ENCODE data around the gene OLFML1. TPM values are rescaled to one million over a fixed set of nuclear protein-coding genes. Genes with fewer than 3 reads are reported as not detected.
"Not testable (repeated sequence)": the region's sequence is repeated elsewhere in the genome, so short reads cannot be mapped to it uniquely, and the experiment has no call there.

Gene OLFML1
- total and polyA plus RNA-seq, 4 experiments from 2014 or later, result not detected

DNA sequence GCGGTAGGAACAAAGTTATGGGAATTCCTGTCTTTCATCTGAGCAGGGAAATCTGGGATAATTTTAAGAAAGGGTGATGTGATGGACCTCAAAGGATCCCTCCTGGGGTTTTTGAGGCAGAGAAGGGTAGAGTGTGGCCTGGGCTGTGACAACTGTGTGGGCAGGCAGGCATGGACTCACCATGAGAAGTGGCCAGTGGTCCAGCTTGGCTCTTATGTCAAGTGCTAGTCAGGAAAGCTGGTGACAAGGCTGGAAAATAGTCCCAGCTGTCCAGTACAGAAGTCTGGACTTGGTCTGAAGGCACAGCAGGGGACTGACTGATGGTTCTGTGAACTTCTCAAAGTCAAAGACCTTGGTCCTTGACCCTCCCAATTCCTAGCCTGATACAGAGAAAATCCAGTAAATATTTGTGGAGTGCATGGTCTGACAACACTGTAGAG lies 30.2 kb downstream of the OLFML1 start:
- Histone ChIP-seq H3K27me3 (ENCODE audit: insufficient read depth, low read length) (no peaks in the 10 kb centered on the region), H3K27ac (ENCODE audit: low read depth, low read length) (no peak overlapping the region), H3K4me1 (ENCODE audit: insufficient read depth, low read length) (peaks cover 21% of the 10 kb centered on the region), H3K36me3 (ENCODE audit: insufficient read depth, low read length) (no peaks in the 10 kb centered on the region), H3K9me3 (ENCODE audit: control insufficient read depth in 1 of 2, low read length in 2 of 2) (no peaks in the 10 kb centered on the region), H3K4me3 (ENCODE audit: low read length in 2 of 2) (no peak overlapping the region)
- intact Hi-C loops (cut with micrococcal nuclease), result loop anchor here (10.0 kb wide), 1 partner anchor 1281 kb away; the partner anchor contains the start of genes CNGA4 and FHIP1B
- Mint-ChIP-seq H3K27ac (peak overlapping the region in 1 of 7 donors; percentile 52), H3K9me3 (peaks cover 0 to 2% (median 0%) of the 10 kb centered on the region in 8 donors), H3K4me1 (peaks cover 15 to 67% (median 38%) of the 10 kb centered on the region in 4 donors), H3K27me3 (no peaks in the 10 kb centered on the region), H3K36me3 (peaks cover 4 to 6% of the 10 kb centered on the region in 2 donors), H3K4me3 (peak overlapping the region; percentile 0 to 96 (median 86))
- POLR2A ChIA-PET (ENCODE audit: partially characterized antibody), result interaction anchor here (0.8 to 1.9 kb wide), 4 partner anchors 9 to 472 kb away, joined by 4 to 6 read pairs (median 4); partner anchors contain the start of gene EIF3F
- CTCF ChIA-PET (ENCODE audit: partially characterized antibody), result interaction anchor here (0.9 to 1.5 kb wide), 5 partner anchors 9 to 180 kb away, joined by 3 to 5 read pairs (median 3); no protein-coding TSS in a partner anchor
- DNase-seq, result no peak

- intact Hi-C loops (cut with micrococcal nuclease), result loop anchor here (10.0 kb wide), 1 partner anchor 1282 kb away; the partner anchor contains the start of genes CNGA4 and FHIP1B
- Mint-ChIP-seq H3K9me3 (peaks cover 0 to 2% (median 0%) of the 10 kb centered on the region in 8 donors), H3K27ac (peak overlapping the region in 4 of 7 donors; percentile 52 to 74 (median 66)), H3K36me3 (peaks cover 4 to 6% of the 10 kb centered on the region in 2 donors), H3K4me3 (peak overlapping the region in 6 of 8 donors; percentile 6 to 88 (median 36)), H3K4me1 (peaks cover 15 to 64% (median 38%) of the 10 kb centered on the region in 4 donors), H3K27me3 (no peaks in the 10 kb centered on the region)
- ChIA-PET CTCF (ENCODE audit: partially characterized antibody) (no interaction called here), POLR2A (ENCODE audit: partially characterized antibody) (no interaction called here)
- Histone ChIP-seq H3K9me3 (ENCODE audit: control insufficient read depth in 1 of 2, low read length in 2 of 2) (no peaks in the 10 kb centered on the region), H3K36me3 (ENCODE audit: insufficient read depth, low read length) (no peaks in the 10 kb centered on the region), H3K27me3 (ENCODE audit: insufficient read depth, low read length) (no peaks in the 10 kb centered on the region), H3K4me1 (ENCODE audit: insufficient read depth, low read length) (peaks cover 31% of the 10 kb centered on the region), H3K4me3 (ENCODE audit: low read length in 2 of 2) (no peak overlapping the region), H3K27ac (ENCODE audit: low read depth, low read length) (no peak overlapping the region)
- no peak for DNase-seq
These were observed 31.2 kb downstream of the OLFML1 start for GRCh38 chr11:7516475-7516874.

- H3K27me3 Mint-ChIP-seq; CTCF ChIA-PET (ENCODE audit: partially characterized antibody); H3K36me3 Mint-ChIP-seq; H3K27me3 ChIP-seq (ENCODE audit: insufficient read depth, low read length); H3K9me3 ChIP-seq (ENCODE audit: control insufficient read depth in 1 of 2, low read length in 2 of 2); H3K4me3 ChIP-seq (ENCODE audit: low read length in 2 of 2); H3K9me3 Mint-ChIP-seq; H3K36me3 ChIP-seq (ENCODE audit: insufficient read depth, low read length); H3K27ac ChIP-seq (ENCODE audit: low read depth, low read length); POLR2A ChIA-PET (ENCODE audit: partially characterized antibody); DNase-seq; H3K4me3 Mint-ChIP-seq: not testable (repeated sequence)
- peak overlapping the region in 1 of 7 donors; percentile 47 for H3K27ac Mint-ChIP-seq
- intact Hi-C loops (cut with micrococcal nuclease), result loop anchor here (10.0 kb wide), 1 partner anchor 1283 kb away; the partner anchor contains the start of genes CNGA4 and FHIP1B
- H3K4me1 Mint-ChIP-seq, result peaks cover 13 to 56% (median 37%) of the 10 kb centered on the region in 4 donors
- H3K4me1 ChIP-seq (ENCODE audit: insufficient read depth, low read length), result peaks cover 34% of the 10 kb centered on the region
These were observed 32.4 kb downstream of the OLFML1 start for GRCh38 chr11:7517743-7518142.

GRCh38 chr11:7518811-7519562 lies 33.7 kb downstream of the OLFML1 start:
- no peaks in the 10 kb centered on the region for H3K36me3 ChIP-seq (ENCODE audit: insufficient read depth, low read length)
- H3K4me3 ChIP-seq (ENCODE audit: low read length in 2 of 2), result no peak overlapping the region
- Mint-ChIP-seq H3K27me3 (no peaks in the 10 kb centered on the region), H3K4me3 (no peak overlapping the region), H3K36me3 (peaks cover 1 to 6% of the 10 kb centered on the region in 2 donors), H3K9me3 (peaks cover 0 to 2% (median 0%) of the 10 kb centered on the region in 8 donors), H3K27ac (peak overlapping the region in 4 of 7 donors; percentile 19 to 70 (median 57)), H3K4me1 (peaks cover 17 to 64% (median 33%) of the 10 kb centered on the region in 4 donors)
- POLR2A ChIA-PET (ENCODE audit: partially characterized antibody), result no interaction called here
- H3K9me3 ChIP-seq (ENCODE audit: control insufficient read depth in 1 of 2, low read length in 2 of 2), result no peaks in the 10 kb centered on the region
- no peak overlapping the region for H3K27ac ChIP-seq (ENCODE audit: low read depth, low read length)
- no peak for DNase-seq
- H3K27me3 ChIP-seq (ENCODE audit: insufficient read depth, low read length), result no peaks in the 10 kb centered on the region
- intact Hi-C loops (cut with micrococcal nuclease), result loop anchor here (10.0 kb wide), 1 partner anchor 1284 kb away; the partner anchor contains the start of genes CNGA4 and FHIP1B
- CTCF ChIA-PET (ENCODE audit: partially characterized antibody), result no interaction called here
- peaks cover 43% of the 10 kb centered on the region for H3K4me1 ChIP-seq (ENCODE audit: insufficient read depth, low read length)

- no peaks in the 10 kb centered on the region for H3K36me3 ChIP-seq (ENCODE audit: insufficient read depth, low read length)
- intact Hi-C loops (cut with micrococcal nuclease), result loop anchor here (10.0 kb wide), 1 partner anchor 1165 kb away; the partner anchor contains the start of genes RPL27A and TRIM66
- ChIA-PET CTCF (ENCODE audit: partially characterized antibody) (interaction anchor here (0.8 to 5.1 kb wide), 5 partner anchors 8 to 175 kb away, joined by 3 to 34 read pairs (median 6); partner anchors contain the start of gene PPFIBP2), POLR2A (ENCODE audit: partially characterized antibody) (interaction anchor here (1.6 kb wide), 1 partner anchor 14 kb away, joined by 6 read pairs; no protein-coding TSS in a partner anchor)
- Mint-ChIP-seq H3K27ac (peak overlapping the region in 5 of 7 donors; percentile 30 to 84 (median 76)), H3K9me3 (peaks cover 0 to 2% (median 0%) of the 10 kb centered on the region in 8 donors), H3K4me3 (peak overlapping the region in 2 of 8 donors; percentile 1 to 20), H3K27me3 (no peaks in the 10 kb centered on the region), H3K36me3 (peaks cover 0 to 9% of the 10 kb centered on the region in 2 donors), H3K4me1 (peaks cover 22 to 67% (median 29%) of the 10 kb centered on the region in 4 donors)
- H3K4me1 ChIP-seq (ENCODE audit: insufficient read depth, low read length), result peaks cover 43% of the 10 kb centered on the region
- H3K4me3 ChIP-seq (ENCODE audit: low read length in 2 of 2), result no peak overlapping the region
- H3K9me3 ChIP-seq (ENCODE audit: control insufficient read depth in 1 of 2, low read length in 2 of 2), result no peaks in the 10 kb centered on the region
- DNase-seq, result no peak
- H3K27ac ChIP-seq (ENCODE audit: low read depth, low read length), result no peak overlapping the region
- no peaks in the 10 kb centered on the region for H3K27me3 ChIP-seq (ENCODE audit: insufficient read depth, low read length)
These were observed 35.0 kb downstream of the OLFML1 start for GRCh38 chr11:7520011-7520942.

GRCh38 chr11:7520981-7521487 lies 35.7 kb downstream of the OLFML1 start:
- Histone ChIP-seq H3K4me3 (ENCODE audit: low read length in 2 of 2) (no peak overlapping the region), H3K4me1 (ENCODE audit: insufficient read depth, low read length) (peaks cover 47% of the 10 kb centered on the region), H3K36me3 (ENCODE audit: insufficient read depth, low read length) (no peaks in the 10 kb centered on the region), H3K27me3 (ENCODE audit: insufficient read depth, low read length) (no peaks in the 10 kb centered on the region), H3K27ac (ENCODE audit: low read depth, low read length) (no peak overlapping the region), H3K9me3 (ENCODE audit: control insufficient read depth in 1 of 2, low read length in 2 of 2) (no peaks in the 10 kb centered on the region)
- intact Hi-C loops (cut with micrococcal nuclease), result loop anchor here (10.0 kb wide), 1 partner anchor 1164 kb away; the partner anchor contains the start of genes RPL27A and TRIM66
- no peak overlapping the region for H3K27ac Mint-ChIP-seq
- H3K9me3 Mint-ChIP-seq, result peaks cover 0 to 2% (median 0%) of the 10 kb centered on the region in 8 donors
- no peak overlapping the region for H3K4me3 Mint-ChIP-seq
- no peak for DNase-seq
- H3K4me1 Mint-ChIP-seq, result peaks cover 23 to 67% (median 28%) of the 10 kb centered on the region in 4 donors
- POLR2A ChIA-PET (ENCODE audit: partially characterized antibody), result interaction anchor here (0.6 to 1.6 kb wide), 2 partner anchors 13 to 17 kb away, joined by 3 to 6 read pairs; no protein-coding TSS in a partner anchor
- peaks cover 0 to 9% of the 10 kb centered on the region in 2 donors for H3K36me3 Mint-ChIP-seq
- H3K27me3 Mint-ChIP-seq, result no peaks in the 10 kb centered on the region
- CTCF ChIA-PET (ENCODE audit: partially characterized antibody), result interaction anchor here (0.8 to 5.1 kb wide), 7 partner anchors 8 to 174 kb away, joined by 3 to 34 read pairs (median 5); partner anchors contain the start of gene PPFIBP2
